GM21619 (cell line): ENCODE results near the gene CHN1.

Source experiments
- ATAC-seq: cut with Tn5 transposase; IDR thresholded peaks from one replicate; pipeline ENCODE4 v1.9.1; 2021; ENCODE audit not compliant: unreplicated experiment

Gene CHN1

DNA sequence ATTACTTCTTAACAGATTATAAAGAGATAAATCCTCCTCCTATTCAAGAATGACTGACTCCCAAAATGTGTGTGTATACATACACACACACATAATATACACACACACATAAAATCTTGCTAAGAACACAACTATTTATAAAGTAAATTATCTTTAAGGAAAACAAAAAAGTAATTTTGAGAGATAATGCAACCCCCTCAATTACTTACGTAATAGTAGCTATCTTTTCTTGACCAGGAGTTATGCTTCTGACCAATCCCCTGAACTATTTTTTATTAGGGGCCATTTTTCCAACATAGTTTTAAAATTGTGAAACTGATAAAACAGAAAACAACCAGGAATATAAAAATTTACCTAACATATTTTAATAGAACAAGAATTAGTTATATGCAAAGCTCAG, 127.9 kb downstream of the CHN1 start:
- no peak for ATAC-seq

- ATAC-seq = no peak
These were observed 131.1 kb downstream of the CHN1 start for GRCh38 chr2:174874085-174874484.

- no peak for ATAC-seq
These were observed 131.7 kb downstream of the CHN1 start for GRCh38 chr2:174873471-174873870.

GRCh38 chr2:174870787-174871186, 134.4 kb downstream of the CHN1 start:
- no peak for ATAC-seq

GRCh38 chr2:174868878-174869277, 136.3 kb downstream of the CHN1 start:
- no peak for ATAC-seq

GRCh38 chr2:174866421-174866820, 138.8 kb downstream of the CHN1 start:
- ATAC-seq = no peak

DNA sequence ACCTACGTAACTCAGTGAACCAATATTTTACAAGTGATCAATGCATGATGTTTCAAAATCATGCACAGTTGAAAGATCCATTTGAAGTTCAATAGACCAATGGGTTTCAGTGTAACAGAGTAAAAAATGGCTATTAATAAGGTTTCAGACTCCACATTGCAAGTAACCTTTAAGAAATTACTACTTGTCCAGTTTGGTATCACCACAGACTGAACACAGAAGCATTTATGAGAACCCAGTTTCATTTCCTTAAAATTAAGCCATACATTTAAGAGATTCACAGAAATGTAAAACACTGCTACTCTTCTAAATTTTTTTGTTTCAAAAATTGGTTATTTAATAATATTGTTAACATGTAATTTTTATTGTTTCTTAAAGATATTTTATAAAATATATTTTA, 142.0 kb downstream of the CHN1 start:
- ATAC-seq = no peak

GRCh38 chr2:174859563-174860169, 145.5 kb downstream of the CHN1 start:
- ATAC-seq = no peak

- no peak for ATAC-seq
These were observed 146.4 kb downstream of the CHN1 start for GRCh38 chr2:174858745-174859144.

DNA sequence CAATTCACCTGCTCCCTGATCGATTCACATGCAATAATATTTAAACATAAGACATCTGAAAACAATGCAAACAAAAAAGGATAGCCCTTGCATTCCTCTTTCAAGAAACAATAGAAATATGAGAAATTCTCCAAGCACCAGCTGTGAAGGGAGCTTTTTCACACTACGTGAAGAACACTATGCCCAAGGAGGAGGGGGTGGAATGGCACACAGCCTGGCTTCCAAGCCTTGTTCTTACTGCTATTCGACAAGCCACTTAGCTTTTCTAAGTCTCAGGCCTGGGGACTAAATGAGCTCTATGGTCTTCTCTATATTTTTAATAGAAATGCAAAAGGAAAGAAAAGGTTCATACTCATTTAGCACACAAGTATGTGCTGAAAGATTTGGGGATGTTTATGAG, 148.7 kb downstream of the CHN1 start:
- no peak for ATAC-seq

- ATAC-seq = no peak
These were observed 157.9 kb downstream of the CHN1 start for GRCh38 chr2:174846941-174847938.

GRCh38 chr2:174846218-174846617, 159.0 kb downstream of the CHN1 start:
- no peak for ATAC-seq

DNA sequence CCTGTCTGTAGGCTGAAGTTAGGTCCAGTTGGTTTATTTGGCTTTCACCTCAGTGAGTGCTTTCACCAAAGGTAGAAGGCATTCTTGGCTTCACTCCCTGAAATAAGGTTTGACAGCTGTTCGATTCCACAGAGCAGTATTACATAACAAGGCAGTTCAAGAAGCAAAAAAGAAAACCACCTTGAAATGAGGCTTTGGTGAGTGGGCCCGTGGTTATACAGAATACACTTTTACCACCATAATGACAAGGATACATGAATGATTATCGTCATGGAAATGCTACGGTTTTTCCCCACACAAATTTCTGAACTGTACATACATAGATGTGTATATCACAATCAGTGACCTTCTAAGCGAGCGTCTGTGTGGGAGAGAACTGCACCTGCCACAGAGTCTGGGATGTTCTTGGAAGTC, 160.9 kb downstream of the CHN1 start:
- ATAC-seq = no peak

DNA sequence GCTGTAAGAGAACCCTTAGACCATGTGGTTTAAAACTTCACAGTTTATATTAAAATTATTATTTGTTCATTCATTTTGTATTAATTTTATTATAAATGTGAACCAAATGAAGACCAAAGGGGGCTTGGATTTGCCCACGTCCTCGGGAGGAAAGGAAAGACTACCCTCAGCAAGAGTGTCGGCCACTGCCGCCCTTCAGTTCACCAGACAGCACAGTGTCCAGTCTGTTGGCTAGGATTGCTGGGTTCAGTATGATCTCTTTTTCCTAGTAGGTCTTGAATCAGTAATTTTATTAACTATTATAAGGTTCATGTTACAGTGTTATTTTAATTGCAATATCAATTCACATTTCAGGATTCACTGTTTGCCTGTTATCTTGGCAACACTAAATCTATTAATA, 162.7 kb downstream of the CHN1 start:
- ATAC-seq = no peak

DNA sequence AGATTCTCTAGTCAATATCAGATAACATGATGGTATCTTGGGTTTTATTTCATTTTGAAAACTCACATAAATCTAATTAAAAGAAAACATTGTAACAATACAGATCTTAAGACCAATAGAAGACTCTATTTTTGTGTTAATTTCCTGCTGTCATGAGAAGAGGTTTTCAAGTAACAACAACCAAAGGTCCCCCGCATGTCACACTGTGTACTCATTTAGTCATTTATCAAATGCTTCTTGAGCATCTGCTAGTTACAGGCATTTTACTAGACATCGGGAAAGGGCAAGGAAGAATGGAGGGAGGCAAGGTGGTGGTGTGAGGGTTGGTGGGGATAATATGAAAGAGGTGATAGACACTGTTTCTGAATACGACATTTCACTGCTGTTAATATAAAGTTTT, 163.2 kb downstream of the CHN1 start:
- no peak for ATAC-seq

GRCh38 chr2:174841350-174841749, 163.8 kb downstream of the CHN1 start:
- no peak for ATAC-seq

DNA sequence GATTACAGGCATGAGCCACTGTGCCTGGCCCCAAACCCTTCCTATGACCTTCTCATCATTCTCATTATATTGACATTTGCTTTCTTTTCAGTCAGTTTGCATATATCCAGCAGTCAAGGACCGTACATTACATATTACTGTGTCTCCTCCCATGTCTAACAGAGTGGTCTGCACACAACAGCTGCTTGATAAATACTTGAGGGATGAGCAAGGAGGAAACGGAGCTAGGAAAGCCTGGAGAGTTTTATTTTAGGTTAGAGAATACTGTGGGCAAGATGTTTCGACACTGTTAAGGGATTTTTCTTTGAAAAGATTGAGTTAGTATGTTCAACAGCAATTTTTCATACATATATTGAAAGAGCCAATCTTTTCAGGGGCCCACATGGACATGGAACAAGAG, 164.7 kb downstream of the CHN1 start:
- no peak for ATAC-seq

DNA sequence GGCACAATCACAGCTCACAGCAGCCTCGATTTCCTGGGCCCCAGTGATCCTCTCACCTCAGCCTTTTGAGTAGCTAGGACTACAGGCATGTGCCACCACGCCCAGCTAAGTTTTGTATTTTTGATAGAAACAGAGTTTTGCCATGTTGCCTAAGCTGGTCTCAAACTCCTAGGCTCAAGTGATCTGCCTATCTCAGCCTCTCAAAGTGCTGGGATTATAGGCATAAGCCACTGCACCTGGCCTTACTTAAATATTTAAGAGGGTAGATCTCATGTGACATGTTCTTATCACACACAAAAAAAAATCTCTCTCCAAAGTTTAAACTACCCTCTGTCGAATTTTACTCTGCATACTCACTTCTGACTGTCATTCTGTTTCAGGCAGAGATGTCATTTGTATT, 165.5 kb downstream of the CHN1 start:
- ATAC-seq = no peak

GRCh38 chr2:174836995-174837390, 168.2 kb downstream of the CHN1 start:
- ATAC-seq = no peak

DNA sequence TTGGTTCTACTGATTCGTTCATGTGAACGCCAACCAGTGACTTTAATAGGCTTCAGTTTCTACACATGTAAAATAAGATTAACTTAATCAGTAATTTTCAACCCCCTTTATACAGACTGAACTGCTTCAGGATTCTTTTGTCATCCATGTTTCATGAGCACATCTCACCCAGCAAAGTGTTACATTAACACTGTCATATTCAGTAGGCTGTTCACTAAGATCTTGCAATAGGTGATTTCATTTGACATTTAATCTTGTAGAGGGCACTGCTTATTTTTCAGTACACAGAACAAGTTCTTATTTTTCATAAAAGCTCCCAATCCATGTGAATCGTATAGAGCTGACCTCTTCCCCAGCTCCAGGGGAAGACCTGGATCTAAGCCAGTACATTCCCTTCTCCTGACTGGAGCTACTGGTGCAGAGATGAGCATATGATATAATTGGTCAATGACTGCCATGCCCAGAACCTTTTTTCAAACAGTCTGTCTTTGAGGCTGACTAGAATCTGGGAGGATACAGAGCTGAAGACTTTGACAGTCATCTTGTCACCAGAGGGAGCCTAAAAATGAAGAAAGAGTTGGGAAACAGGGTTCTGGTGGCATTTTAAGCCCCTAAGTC, 168.7 kb downstream of the CHN1 start:
- ATAC-seq = no peak

DNA sequence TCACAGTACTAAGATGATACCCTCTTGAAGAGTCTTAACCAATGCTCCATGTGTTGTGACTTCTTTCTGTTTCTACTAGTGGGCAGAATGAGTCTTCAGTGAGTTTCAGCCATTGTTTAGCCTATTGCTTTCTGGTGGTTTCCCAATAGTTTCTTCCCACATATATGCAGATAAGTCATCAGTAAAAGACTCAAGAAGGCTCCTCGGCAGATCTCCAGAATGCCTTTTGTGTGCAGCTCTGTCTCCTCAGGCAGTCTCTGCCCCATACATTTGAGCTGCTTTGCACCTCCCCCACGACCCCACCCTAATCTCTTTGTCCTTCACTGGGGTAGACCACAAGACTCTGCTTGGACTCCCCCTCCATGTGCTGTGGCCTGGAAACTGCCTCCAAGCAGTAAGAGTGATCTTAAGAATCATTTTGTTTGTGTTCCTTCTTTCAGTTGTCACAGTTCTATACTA, 169.4 kb downstream of the CHN1 start:
- ATAC-seq = peak; percentile 67

GRCh38 chr2:174833737-174834136, 171.4 kb downstream of the CHN1 start:
- ATAC-seq = no peak
